Subcutaneous adipose tissue (tissue), 4 donors: ENCODE results near the gene EXOC6B. TPM values are rescaled to one million over a fixed set of nuclear protein-coding genes. Genes with fewer than 3 reads are reported as not detected.

Experiments used
- total RNA-seq, 4 donors: library from RNA; depleted of rRNA; stranded (reverse); fragments of >200 nt; gene quantifications; one replicate each; pipeline ENCODE4 v1.1.0, GENCODE V29; 2016
- TF ChIP-seq, protein P1 (sequence below): fragments of 450-650 bp; IDR thresholded peaks from one replicate; pipeline ENCODE4 v1.5.1; 2016; ENCODE audit warnings: low read depth, mild to moderate bottlenecking, control low read depth, antibody characterized with exemption, moderate library complexity

Gene EXOC6B
- total RNA-seq, 4 donors from 2014 or later: 33.9 to 40.5 (median 38.9) TPM

DNA sequence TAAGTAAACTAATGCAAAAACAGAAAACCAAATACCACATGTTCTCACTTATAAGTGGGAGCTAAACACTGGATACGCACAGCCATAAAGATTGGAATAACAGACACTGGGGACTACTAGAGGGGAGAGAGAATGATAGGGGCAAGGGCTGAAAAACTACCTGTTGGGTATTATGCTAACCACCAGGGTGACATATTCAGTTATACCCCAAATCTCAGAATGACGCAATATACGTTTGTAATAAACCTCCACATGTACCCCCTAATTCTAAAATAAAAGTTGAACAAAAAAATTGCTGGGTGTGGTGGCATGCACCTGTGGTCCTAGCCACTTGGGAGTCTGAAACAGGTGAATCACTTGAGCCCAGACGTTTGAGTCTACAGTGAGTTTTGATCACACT is 157.2 kb downstream of the EXOC6B start:
- TF ChIP-seq, protein P1, sequence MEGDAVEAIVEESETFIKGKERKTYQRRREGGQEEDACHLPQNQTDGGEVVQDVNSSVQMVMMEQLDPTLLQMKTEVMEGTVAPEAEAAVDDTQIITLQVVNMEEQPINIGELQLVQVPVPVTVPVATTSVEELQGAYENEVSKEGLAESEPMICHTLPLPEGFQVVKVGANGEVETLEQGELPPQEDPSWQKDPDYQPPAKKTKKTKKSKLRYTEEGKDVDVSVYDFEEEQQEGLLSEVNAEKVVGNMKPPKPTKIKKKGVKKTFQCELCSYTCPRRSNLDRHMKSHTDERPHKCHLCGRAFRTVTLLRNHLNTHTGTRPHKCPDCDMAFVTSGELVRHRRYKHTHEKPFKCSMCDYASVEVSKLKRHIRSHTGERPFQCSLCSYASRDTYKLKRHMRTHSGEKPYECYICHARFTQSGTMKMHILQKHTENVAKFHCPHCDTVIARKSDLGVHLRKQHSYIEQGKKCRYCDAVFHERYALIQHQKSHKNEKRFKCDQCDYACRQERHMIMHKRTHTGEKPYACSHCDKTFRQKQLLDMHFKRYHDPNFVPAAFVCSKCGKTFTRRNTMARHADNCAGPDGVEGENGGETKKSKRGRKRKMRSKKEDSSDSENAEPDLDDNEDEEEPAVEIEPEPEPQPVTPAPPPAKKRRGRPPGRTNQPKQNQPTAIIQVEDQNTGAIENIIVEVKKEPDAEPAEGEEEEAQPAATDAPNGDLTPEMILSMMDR: no peak

DNA sequence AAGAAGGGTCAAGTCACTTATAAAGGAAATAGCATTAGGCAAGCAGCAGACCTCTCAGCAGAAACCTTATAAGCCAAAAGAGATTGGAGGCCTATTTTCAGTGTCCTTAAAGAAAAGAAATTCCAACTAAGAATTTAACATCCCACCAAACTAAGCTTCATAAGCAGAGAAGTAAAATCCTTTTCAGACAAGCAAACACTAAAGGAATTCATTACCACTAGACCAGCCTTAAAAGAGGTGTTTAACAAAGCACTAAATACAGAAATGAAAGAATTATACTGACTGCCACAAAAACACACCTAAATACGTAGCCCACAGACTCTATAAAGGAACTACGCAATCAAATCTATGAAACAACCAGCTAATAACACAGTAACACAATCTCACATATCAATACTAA is 160.4 kb downstream of the EXOC6B start:
- TF ChIP-seq, protein P1: no peak

DNA sequence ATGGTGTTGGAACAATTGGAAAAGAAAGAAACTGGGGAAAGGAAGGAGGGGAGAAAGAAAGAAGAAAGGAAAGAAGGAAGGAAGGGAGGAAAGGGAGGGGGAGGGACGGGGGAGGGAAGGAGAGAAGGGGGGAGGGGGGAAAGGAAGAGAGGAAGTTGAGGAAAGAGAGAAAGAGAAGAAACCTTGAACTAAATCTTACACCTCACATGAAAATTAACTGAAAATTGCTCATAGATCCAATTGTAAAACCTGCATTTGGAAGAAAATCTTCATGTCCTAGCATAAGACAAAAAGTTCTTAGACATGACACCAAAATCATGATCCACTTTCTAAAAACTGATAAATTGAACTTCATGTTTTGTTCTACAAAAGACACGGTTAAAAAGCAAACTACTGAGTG is 163.8 kb downstream of the EXOC6B start:
- TF ChIP-seq, protein P1: no peak

DNA sequence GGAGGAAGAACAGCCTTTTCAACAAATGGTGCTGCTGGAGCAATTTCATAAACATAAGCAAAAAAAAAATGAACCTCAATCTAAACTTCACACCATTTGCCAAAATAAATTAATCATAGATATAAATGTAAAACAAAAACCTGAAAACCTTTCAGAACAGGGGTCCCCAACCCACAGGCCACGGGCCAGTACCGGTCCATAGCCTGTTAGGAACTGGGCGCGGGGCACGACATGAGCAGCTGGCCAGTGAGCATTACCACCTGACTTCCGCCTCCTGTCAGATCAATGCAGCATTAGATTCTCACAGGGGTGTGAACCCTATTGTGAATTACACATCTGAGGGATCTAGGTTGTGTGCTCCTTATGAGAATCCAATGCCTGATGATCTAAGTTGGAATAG is 176.0 kb downstream of the EXOC6B start:
- TF ChIP-seq, protein P1: no peak

DNA sequence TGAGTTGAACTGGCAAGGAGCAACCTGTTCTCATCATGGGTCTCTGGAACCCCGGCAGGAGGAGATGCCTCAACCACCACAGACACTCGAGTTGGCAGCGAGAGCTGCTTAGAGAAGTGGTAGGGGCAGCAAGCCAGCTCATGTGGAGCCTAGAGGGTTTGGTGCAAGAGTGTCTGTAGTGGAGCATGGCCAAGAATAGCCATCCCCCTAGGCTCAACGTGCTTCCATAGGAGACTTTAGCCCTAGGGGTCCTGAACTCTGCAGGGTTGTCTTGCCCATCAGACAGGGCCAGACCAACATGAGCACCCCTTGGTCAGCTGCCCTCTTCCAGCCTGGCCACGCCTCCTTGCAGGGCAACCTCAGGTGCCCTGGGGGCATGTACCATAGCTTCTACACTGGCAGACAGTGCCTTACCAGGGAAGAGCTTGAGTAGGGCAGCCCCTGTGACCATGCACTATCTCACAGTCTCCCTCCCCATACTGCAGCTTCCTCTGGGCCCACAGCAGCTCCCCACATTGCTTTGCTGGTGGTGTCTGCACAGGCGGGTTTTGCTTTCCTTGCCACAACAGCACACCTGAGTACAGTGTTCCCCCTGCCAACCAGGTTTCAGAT is 187.1 kb downstream of the EXOC6B start:
- TF ChIP-seq, protein P1: no peak

DNA sequence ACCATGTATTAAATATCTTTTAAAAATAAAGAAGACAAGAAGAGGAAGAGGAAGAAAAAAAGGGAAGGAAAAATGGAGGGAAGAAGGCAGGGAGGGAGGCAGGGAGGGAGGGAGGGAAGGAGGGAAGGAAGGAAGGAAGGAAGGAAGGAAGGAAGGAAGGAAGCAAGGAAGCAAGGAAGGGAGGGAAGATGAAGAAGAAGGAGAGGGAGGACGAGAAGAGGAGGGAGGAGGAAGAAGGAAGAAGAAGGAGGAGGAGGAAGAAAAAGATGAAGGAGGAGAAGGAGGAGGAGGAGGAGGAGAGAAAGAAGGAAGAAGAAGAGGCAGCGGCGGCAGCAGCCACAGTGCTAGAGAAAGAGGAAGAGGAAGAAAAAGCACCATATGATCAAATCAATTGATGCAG is 189.6 kb downstream of the EXOC6B start:
- TF ChIP-seq, protein P1: no peak

DNA sequence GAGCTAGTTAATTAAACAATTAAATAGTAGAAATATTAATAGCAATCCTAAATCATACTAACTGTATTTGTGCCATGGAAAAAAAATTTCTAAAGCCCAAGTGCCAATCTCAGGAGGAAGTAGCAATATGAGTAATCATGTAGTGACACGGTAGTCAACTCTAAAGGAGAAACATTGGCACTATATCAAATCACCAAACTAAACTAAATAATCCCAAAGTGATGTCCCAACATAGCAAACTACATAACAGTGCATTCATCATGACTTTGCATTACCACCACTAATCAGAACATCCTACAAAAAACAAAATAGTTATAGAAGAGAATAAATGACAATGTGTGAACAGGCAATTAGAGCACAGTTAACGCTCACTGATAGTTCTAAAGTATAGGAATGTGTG is 195.1 kb downstream of the EXOC6B start:
- TF ChIP-seq, protein P1: no peak
